Neural progenitor cell (in vitro differentiated cells): ENCODE results near the gene ERMARD.

Experiments
- CTCF ChIP-seq: fragments of 200-600 bp; sonication (generic); IDR thresholded peaks from 2 replicates; pipeline ENCODE4 v1.5.1; 2017; ENCODE audit warnings: antibody characterized with exemption, mild to moderate bottlenecking
- EZH2 ChIP-seq: fragments of 200-600 bp; sonication (generic); IDR thresholded peaks from 2 replicates; pipeline ENCODE4 v1.6.1; 2017; ENCODE audit warnings: antibody characterized with exemption, mild to moderate bottlenecking, moderate library complexity
- EZH2phosphoT487 ChIP-seq: fragments of 200-600 bp; sonication (generic); IDR thresholded peaks from 2 replicates; pipeline ENCODE4 v1.6.1; 2017; ENCODE audit warnings: antibody characterized with exemption

- TF ChIP-seq CTCF (no peak), EZH2 (no peak), EZH2phosphoT487 (no peak)
Measured at GRCh38 chr6:169766232-169766631, 14.8 kb downstream of the ERMARD start.
